CD4-positive, alpha-beta T cell treated with Interleukin-6 for 4 hours (primary cell): Measurements from ENCODE around the gene LDB3.

ENCODE experiments used
- DNase-seq: peaks from one replicate; pipeline ENCODE4 v3.0.0-alpha.2; 2020; ENCODE audit warnings: mixed read lengths

The LDB3 gene

DNA sequence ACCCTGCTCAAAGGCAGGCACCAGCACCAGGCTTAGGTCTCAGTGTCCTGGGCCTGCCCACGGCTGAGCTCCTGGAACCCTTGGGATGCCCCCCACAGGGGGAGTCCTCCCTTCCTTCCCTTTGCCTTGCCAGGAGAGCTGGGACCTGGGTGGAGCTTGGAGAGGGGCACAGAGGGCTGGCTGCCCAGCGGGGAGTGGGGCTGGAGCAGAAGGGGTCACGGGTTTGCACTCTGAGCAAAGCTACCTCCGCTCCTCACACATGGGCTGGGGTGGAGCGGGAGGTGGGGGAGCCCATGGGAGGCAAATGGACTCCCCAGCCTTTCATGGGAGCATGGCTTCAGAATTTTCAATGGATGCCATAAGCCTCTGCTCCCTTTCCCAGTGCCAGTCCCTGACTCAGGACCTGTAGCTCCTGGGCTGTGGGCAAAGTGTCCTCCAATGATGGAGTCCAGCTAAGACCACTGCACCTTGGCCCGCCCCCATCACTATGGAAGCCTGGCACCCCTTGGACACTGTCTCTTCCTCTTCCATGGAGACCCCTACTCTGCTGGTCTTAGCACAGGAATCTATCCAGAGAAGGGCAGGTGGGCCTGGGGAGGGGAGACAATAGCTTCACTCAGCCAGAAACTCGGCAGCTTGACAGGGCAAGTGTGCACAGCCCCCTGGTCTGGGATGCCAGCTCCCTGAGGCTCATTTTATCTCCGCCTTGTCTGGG, 39.9 kb downstream of the LDB3 start:
- DNase-seq = no peak

DNA sequence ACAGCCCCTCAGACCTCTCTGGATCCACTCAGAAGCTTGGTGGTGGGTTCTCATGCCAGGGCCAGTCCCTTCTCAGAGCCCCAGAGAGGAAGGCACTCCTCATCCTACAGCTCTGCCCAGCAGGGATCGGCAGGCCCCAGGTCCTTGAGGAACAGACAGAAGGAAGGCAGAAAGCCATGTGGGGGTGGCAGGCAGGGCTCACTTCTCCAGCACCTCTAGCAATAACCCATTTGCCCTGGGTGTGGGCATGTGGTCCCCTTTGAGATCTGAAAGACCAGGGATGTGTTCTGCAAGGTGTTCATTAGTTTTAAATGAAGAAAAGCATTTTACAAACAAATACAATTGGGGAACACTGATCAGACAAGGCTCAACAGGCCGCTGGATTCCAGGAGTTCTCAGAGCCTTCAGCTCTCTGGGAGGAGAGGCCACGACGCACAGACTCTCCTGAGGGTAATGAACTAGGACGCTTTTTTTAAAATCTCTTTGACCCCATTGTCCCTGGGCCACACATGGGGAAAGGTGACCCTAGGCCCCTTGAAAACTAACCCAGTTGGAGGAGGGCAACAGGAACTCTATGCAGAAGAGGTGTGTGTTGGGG, 40.6 kb downstream of the LDB3 start:
- no peak for DNase-seq

DNA sequence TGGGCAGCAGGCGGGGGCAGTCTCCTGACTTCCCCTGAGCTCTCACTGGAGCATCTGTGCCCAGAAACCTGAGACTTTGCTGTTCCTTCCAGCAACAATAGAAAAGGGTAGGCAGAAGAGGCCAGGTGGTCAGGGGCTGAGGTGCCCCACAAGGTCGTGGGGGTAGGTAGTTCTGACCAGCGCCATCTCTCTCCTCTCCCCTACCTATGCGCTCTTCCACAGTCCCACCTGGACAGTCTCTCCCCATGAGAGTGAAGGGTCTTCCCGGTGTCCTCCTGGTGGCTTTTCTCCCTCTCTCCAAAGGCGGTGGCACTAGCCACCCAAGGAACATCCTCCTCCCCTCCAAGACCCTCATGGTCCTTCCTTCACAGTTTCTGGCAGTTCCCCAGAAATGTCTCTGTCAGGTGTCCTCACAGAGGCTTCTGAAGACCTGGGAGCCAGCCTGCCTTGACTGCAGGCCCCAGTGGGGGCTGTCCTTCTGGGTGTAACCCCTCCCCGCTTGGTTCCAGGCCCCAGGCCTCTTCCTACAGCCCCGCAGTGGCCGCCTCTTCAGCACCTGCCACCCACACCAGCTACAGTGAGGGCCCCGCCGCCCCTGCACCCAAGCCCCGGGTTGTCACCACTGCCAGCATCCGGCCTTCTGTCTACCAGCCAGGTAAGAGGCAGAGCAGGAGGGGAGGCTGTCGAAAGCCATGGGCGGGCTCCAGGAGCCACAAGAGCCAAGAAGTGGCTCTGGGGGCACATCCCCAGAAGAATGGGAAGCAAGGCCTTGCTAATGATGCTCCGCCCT, 41.3 kb downstream of the LDB3 start:
- DNase-seq = no peak

DNA sequence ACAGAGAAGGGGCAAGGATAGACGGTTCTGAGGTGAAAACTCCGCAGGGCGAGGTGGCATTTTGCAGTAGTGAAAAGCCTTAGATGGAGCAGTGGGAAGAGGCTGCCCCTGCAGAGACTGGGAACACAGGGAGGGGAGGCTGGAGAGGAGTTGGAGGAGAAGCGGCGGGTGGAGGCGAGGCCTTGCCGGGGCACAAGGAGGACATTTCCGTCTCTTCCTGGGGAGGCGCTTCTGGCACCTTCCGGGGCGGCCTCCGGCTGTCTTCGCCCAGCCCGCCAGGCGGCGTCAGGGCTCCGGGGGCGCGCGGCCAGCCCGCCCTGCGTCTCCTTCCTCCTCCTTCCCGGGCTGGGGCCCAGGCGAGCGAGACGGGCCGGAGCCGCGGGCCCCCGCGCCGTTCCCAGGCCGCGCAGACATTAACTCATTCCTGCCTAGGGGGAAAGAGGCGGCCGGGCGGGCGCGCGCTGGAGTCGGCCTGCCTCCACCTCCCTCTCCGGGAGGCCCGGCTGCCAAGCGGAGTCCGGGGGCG, 42.7 kb downstream of the LDB3 start:
- peak; percentile 88 for DNase-seq

DNA sequence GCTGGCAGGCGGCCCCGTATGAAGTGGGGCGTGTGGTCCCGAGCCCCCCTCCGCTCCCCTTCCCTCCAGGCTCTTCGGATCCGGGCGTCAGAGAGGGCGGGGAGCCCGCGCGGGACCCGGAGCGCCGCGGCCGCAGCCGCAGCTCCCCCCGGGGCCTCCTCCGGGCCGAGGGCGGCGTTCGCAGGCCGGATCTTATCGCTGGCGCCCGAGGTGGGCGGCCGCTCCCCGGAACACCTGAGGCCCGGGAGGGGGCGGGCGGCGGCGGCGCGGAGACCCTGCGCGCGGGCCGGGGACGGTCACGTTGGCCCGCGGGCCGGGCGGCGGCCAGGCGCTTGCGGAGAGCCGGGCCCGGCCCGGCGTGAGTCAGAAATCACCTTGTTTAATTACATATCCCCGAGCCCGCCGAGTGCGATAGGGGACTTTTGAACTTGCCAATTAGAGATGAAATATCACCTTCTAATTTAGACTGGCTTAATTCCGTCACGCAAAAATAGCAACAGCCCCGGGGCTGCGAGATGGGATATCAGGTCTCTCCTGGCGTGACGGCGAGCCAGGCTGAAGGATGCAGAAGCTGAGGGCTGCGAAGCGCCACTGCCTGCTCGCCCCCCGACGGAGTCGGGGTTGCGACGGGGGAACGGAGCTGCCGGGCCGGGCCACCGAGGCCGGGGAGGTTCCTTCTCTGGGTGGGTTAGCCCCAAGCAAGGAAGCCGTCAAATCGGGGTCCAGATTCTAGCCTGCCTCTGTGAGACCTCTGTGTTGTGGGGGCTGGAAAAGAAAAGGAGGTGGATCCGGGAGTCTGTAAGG, 43.4 kb downstream of the LDB3 start:
- DNase-seq = peak; percentile 61

DNA sequence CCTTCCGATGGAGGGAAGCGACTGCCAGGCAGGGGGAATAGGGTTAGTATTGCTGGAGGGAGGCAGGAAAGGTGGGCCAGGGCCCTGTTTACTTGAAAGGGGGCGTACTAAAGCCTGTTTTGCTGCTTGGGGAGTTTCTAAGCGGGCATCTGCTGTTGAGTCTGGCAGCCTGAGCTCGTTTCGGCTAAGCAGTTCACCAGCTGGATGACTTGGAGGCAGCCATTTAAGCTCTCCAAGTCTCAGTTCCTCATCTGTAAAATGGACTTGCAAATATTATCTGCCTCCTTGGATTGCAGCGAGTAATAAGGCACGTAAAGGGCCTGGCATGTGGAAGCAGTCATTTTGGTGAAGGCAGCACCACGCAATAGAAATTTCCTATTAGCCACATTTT, 44.0 kb downstream of the LDB3 start:
- DNase-seq = peak; percentile 9

DNA sequence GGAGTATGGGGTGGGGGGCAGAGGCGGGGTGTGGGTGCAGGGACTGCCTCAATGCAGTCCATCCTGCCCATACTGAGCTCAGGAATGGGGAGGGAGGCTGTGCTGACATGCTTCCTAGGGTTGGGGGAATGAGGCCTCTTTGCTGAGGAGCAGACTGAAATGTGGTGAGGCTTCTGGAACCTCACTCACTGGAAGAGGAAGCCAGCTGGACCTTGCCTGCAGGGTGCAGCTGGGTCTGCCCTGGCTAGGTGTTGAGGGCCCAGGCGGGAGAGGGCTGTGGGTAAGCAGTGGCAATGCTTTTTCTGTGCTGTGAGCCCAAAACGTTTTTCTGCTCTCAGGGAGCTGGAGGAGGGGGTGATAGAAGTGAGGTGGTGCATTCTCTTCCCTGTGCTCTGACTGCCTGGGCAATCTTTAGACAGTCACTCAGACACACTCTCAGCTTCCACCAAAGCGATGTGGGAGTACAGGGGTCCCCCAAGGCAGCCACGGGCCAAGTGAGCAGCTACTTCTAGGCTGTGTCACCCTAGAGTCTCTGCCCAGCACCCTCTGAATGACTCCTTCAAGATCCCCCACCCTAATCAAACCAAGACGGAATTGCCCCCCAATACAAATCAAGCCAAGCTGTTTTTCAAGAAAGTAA, 47.0 kb downstream of the LDB3 start:
- DNase-seq = no peak

DNA sequence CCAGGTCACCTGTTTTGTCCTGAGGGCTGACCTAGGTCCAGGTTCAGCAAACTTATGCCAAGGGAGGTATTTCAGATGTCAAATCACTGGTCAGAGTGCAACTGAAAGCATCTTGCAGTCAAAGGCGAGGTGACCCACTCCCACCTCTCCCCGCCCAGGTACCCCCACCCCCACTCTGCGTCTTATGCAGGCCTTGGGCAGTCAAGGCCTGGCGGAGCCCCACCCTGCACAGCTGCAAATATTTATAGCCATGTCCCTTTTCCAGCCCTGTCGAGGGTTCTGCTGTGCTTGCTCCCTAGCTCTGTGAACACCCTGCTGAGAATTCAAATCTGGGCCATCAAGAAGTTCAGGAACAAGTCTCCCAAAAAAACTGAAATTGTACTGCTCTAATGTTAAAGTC, 47.5 kb downstream of the LDB3 start:
- DNase-seq = no peak

DNA sequence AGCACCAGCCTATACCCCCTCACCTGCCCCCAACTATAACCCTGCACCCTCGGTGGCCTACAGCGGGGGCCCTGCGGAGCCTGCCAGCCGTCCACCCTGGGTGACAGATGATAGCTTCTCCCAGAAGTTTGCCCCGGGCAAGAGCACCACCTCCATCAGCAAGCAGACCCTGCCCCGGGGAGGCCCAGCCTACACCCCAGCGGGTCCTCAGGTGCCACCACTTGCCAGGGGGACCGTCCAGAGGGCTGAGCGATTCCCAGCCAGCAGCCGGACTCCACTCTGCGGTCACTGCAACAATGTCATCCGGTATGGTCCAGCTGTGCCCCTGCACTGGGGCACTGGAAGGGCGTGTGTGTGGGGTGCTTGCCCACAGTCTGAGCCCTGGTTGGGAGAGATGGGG, 48.2 kb downstream of the LDB3 start:
- no peak for DNase-seq

DNA sequence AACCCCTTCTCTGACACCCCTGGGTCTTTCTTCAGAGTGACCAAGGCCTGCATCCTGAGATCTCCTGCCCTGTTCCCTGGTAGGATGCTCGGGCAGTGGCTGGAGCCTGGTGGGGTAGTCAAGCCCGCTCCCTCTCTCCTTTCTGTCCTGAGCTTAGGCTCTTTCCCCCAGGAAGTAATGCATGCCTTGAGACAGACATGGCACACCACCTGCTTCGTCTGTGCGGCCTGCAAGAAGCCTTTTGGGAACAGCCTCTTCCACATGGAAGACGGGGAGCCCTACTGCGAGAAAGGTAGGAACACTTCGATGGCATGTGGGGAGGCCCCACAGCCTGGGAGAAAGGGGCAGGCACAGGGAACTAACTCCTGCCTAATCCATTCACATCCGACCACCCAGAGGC, 50.2 kb downstream of the LDB3 start:
- no peak for DNase-seq

DNA sequence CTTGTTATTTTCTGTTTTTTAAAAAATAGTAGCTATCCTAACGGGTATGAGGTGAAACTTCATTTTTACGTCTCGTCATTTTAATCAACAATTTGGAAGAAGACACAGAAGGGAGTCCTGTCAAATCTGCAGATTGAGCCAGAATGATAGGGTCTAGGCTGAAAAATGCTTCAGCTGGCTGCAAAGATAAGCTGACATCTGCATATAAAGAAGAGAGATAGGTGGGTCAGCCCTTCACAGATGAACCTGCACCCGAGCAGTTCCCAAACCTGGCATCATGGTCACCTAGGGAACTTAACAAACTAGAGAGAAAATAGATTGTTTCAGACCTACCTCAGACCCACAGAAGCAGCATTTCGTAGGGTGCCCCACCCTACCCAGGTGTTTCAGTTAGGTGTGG, 52.9 kb downstream of the LDB3 start:
- no peak for DNase-seq

DNA sequence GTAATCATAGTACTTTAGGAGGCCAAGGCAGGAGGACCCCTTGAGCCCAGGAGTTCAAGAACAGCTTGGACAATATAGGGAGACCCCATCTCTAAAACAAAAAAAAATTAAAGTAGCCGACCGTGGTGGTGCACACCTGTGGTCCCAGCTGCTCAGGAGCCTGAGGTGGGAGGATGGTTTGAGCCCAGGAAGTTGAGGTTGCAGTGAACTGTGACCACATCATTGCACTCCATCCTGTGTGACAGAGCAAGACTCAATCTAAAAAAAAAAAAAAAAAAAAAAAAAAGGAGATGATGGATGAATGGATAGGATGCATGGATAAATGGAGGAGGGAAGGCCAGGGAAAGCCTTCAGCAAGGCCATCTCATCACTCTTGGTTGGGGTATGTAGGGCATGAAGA, 54.7 kb downstream of the LDB3 start:
- no peak for DNase-seq

DNA sequence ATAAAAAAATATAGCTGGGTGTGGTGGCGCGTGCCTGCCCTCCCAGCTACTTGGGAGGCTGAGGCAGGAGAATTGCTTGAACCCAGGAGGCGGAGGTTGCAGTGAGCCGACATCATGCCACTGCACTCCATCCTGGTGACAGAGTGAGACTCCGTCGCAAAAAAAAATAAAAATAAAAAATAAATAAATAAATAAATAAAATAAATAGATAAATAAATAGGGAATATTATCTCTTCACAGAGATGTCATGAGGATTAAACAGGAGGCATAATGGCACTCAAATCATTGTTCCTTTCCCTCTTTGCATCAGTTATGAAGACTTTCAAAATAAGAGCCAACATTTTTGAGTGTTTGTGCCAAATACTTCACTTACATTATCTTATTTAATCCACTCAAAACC, 56.1 kb downstream of the LDB3 start:
- no peak for DNase-seq

DNA sequence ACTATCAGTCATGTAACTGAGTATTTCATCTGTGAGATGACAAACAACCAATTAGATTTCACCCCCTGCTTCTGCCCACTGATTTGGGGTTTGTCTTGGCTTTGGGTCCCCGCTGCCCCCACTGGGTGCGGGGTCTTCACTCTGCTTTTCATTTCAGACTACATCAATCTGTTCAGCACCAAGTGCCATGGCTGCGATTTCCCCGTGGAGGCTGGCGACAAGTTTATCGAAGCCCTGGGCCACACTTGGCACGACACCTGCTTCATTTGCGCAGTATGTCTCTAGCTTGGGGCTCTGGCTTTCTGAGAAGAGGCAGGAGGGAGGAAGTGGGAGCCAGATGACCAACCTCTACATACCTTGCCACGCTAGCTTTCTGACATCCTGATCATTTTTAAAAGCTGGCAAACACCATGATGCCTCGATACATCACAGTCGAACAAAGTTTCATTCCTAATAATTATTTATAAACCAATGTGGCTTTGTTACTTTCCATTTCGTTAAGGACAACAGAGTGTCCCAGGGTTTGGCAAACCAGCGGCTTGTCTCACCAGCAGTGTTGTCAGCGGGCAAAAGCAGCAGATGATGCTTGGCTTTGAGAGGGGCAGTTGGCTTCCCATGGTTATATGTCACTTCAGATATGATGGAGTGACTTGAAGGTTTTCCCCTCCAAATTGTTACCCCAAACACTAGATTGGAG, 57.8 kb downstream of the LDB3 start:
- DNase-seq = no peak

DNA sequence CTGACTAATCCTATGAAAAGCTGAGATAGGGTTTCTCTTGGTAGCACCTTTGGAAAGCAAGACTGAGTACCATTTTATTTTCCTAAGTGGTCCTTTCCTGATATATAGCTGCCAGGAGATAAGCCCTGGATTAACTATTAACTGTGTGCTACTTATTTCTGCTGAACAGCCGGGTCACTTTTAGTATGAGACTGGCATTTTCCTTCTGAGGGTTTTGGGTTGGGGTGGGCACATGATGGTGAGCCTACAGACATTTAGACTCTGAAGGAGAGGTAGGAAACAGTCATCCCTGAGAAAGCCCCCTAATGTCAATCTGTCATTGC, 58.3 kb downstream of the LDB3 start:
- no peak for DNase-seq

DNA sequence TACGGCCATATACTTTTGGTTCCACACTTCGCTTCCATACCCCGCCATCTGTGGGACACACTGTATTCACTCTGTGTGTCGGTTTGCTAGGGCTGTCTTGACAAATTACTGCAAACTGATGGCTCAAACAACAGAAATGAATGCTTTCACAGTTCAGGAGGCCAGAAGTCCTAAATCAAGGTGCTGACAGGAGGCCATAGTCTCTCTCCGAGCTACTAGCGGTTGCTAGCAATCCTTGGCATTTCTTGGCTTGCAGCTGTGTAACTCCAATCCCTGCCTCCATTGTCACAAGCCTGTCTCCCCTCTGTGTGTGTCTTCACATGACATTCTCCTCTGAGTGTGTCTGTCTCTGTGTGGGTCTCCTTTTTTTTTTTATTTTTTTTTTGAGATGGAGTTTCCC, 59.2 kb downstream of the LDB3 start:
- no peak for DNase-seq

DNA sequence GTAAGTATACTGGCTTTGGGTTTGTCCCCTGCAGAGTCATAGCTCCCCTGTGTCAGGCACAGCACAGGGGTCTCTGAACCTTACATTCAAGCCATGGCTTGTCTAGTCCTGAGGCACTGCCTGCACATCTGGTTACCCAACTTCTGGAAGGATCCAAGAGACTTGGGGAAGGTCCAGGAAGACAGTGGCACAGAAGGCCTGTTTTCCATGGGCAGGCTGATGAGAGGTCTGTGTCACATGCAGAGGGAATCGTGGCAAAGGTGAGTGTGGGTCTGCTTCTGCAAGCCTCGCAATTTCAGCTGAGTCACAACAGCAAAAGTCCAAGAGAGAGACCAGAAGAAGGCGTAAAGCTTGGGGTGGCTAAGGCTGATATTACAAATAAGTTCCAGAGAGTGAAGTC, 59.7 kb downstream of the LDB3 start:
- no peak for DNase-seq

DNA sequence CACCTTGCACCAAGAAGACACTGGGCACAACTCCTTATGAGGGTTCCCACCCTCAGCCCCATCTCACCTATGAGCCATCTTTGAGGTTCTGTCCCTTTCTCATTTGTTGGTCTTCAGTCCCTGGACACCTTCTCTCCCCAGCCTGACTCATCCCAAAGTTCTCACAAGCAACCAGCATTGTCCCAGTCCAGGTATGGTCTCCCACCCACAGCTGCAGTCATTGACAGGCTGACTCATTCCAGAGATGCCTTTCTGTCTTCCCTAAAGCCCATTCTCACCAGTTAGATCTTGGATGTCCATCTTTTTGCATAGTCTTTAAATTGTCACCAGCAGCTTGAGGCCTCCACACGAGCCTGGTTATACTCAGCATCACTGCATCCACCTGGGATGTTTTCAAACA, 61.4 kb downstream of the LDB3 start:
- no peak for DNase-seq

DNA sequence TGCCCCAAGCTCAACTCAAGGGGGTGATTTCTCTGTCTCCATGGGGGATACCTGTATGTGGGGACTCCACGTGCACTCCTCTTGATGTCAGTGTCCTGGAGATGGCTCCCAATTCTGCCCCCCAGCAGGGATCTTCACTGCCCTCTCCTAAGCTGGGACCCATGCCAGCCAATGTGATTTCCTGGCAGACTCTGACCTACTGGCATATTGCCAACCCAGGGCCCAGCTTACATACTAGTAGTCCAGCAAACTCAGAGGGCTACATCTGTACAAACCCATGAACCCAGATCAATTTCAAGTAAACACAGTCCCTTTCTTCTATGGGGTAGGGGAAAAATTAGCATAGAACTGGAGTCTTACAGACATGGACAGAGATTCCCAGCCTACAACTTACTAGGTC, 61.9 kb downstream of the LDB3 start:
- no peak for DNase-seq

DNA sequence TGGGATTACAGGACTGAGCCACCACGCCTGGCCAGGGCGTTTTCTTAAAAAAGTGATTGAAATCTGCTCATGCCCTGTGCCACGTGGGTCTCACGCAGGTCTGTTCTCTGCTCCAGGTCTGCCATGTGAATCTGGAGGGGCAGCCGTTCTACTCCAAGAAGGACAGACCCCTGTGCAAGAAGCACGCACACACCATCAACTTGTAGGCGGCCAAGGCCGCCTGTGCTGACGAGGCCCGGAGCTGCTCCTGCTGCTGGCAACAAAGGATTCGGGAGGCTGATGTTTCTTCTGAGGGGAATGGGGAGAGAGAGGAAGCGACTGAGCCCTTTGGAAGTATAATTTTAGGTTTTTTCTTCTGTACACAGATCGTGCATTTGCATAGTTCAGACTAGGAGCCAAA, 64.5 kb downstream of the LDB3 start:
- no peak for DNase-seq

DNA sequence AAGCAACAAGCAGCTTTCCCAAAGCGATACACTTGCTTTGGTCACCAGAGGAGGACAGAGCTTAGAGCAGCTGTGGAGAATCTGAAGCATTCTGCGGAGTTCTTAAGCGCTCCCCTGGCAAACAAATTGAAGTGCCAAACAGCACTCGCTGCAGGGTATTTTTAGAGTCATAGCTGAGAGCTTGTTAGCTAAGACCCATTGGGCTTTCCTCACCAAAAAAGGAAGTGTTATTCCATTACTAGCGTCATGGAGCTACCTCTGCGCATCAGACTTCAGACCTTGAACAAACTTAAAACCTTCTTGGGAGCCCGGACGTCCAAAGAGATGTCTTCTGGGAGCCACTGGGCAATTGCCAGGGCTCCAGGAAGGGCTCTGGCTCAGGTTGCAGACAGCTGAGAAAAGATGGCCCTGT, 65.0 kb downstream of the LDB3 start:
- no peak for DNase-seq
